ENCODE results near the gene CPLX3.

DNA sequence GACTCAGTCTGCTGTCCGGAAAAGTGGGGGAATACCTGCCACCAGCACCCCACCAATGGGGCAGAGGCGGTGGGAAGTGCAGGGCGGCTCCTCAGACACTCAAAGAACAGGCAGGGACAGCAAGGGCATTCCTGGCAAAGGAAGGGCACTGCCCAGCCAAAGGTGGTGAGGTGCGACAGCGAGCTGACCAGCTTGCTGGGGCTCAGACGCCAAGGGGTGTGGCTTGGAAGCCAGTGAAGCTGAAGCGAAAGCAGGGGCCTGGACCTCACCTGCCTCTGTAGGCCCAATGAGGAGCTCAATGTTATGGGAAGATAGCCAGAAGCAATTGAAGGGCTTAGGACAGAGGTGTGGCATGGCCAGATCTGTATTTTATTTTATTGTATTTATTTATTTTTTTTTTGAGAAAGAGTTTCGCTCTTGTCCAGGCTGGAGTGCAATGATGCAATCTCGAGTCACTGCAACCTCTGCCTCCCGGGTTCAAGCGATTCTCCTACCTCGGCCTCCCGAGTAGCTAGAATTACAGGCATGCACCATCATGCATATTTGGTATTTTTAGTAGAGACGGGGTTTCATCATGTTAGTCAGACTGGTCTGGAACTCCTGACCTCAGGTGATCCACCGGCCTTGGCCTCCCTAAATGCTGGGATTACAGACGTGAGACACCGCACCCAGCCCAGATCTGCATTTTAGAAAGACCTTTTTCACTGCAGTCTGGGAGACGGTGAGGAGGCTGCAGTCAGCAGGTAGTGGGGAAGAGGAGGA, 18.2 kb upstream of the CPLX3 start:
- TF ChIP-seq POLR2AphosphoS5 (IDR thresholded peaks at IDR 0.05; ENCODE audit: low read depth, low read length) = no peak
- TF ChIP-seq, protein P1, sequence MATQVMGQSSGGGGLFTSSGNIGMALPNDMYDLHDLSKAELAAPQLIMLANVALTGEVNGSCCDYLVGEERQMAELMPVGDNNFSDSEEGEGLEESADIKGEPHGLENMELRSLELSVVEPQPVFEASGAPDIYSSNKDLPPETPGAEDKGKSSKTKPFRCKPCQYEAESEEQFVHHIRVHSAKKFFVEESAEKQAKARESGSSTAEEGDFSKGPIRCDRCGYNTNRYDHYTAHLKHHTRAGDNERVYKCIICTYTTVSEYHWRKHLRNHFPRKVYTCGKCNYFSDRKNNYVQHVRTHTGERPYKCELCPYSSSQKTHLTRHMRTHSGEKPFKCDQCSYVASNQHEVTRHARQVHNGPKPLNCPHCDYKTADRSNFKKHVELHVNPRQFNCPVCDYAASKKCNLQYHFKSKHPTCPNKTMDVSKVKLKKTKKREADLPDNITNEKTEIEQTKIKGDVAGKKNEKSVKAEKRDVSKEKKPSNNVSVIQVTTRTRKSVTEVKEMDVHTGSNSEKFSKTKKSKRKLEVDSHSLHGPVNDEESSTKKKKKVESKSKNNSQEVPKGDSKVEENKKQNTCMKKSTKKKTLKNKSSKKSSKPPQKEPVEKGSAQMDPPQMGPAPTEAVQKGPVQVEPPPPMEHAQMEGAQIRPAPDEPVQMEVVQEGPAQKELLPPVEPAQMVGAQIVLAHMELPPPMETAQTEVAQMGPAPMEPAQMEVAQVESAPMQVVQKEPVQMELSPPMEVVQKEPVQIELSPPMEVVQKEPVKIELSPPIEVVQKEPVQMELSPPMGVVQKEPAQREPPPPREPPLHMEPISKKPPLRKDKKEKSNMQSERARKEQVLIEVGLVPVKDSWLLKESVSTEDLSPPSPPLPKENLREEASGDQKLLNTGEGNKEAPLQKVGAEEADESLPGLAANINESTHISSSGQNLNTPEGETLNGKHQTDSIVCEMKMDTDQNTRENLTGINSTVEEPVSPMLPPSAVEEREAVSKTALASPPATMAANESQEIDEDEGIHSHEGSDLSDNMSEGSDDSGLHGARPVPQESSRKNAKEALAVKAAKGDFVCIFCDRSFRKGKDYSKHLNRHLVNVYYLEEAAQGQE (IDR thresholded peaks at IDR 0.05; ENCODE audit: insufficient read depth in 1 of 2, low read depth in 2 of 2, low read length in 2 of 2) = no peak
- no peak for TF ChIP-seq TAF1 (IDR thresholded peaks at IDR 0.05; ENCODE audit: borderline replicate concordance, insufficient read depth, low read length)
- TF ChIP-seq SIN3A (IDR thresholded peaks at IDR 0.05; ENCODE audit: borderline replicate concordance, insufficient read depth, low read length) = no peak
